Measurements from ENCODE around the gene LRRC32. TPM values are rescaled to one million over a fixed set of nuclear protein-coding genes. Genes with fewer than 3 reads are reported as not detected.
A peak's percentile ranks its signal among the peaks of the same experiment; 100 is the strongest.

The LRRC32 gene
- total RNA-seq, 2 experiments from 2014 or later = 5.5 to 25.3 TPM

DNA sequence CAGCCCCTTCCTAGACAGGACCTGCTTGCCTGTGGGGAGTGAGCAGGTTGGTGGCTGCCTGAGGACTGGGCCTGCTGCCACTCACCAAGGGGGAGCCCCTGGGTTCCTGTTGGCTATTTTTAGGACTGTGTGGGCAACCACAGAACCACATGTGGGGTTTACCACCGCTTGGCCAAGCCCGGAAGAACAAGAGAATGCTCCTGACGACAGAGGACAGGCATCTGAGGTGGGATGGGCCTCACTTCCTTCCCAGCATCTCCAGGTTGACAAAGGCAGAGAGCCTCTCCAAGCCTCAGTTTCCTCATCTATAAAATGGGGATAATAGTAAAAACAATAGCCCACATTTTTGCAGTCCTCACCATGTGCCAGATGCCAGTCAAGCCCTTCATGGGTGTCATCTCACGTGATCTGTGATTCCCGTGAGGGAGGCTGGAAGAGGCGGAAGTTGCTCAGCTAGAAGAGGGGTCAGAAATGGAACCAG, 43.6 kb downstream of the LRRC32 start:
- H3K4me2 ChIP-seq (ENCODE audit: low read length) = peak overlapping the region; percentile 55
- no peaks in the 10 kb centered on the region for H3K36me3 ChIP-seq (ENCODE audit: insufficient read depth, low read length)
- ChIA-PET POLR2A (interaction anchor here (0.6 to 2.9 kb wide), 8 partner anchors 11 to 1150 kb away, joined by 3 to 17 read pairs (median 5); no protein-coding TSS in a partner anchor), CTCF (ENCODE audit: unreplicated experiment) (interaction anchor here (0.6 kb wide), 1 partner anchor 233 kb away, joined by 4 read pairs; no protein-coding TSS in a partner anchor)
- BruUV-seq (replicated peaks) = no TSS peak
- peak overlapping the region; percentile 31 for H3K27ac ChIP-seq (ENCODE audit: low read depth, low read length, poor library complexity, severe bottlenecking)
- peaks cover 9% of the 10 kb centered on the region; the same call in 1 of the 2 replicates for H3K9me3 ChIP-seq (ENCODE audit: low read length)
- no peaks in the 10 kb centered on the region for H3K79me2 ChIP-seq (ENCODE audit: insufficient read depth, low read depth, low read length)
- peaks cover 47% of the 10 kb centered on the region for H3K4me1 ChIP-seq (ENCODE audit: insufficient read depth, low read length, poor library complexity, severe bottlenecking)
- TF ChIP-seq, protein P1, sequence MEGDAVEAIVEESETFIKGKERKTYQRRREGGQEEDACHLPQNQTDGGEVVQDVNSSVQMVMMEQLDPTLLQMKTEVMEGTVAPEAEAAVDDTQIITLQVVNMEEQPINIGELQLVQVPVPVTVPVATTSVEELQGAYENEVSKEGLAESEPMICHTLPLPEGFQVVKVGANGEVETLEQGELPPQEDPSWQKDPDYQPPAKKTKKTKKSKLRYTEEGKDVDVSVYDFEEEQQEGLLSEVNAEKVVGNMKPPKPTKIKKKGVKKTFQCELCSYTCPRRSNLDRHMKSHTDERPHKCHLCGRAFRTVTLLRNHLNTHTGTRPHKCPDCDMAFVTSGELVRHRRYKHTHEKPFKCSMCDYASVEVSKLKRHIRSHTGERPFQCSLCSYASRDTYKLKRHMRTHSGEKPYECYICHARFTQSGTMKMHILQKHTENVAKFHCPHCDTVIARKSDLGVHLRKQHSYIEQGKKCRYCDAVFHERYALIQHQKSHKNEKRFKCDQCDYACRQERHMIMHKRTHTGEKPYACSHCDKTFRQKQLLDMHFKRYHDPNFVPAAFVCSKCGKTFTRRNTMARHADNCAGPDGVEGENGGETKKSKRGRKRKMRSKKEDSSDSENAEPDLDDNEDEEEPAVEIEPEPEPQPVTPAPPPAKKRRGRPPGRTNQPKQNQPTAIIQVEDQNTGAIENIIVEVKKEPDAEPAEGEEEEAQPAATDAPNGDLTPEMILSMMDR (conservative IDR thresholded peaks at IDR 0.05; ENCODE audit: low read length) = no peak
- no peak for TF ChIP-seq EZH2phosphoT487 (IDR thresholded peaks at IDR 0.05; ENCODE audit: borderline replicate concordance, low read depth, low read length)
- H3K4me3 ChIP-seq (ENCODE audit: low read depth, low read length, poor library complexity, severe bottlenecking) = peak overlapping the region; percentile 0
- no peaks in the 10 kb centered on the region for H3K9me2 ChIP-seq (ENCODE audit: insufficient read depth, low read length)
- intact Hi-C loops (cut with micrococcal nuclease; ENCODE audit: unreplicated experiment) = no loop called here
- peak overlapping the region; percentile 93 for H2AFZ ChIP-seq (ENCODE audit: low read length)
- H4K20me1 ChIP-seq (ENCODE audit: insufficient read depth, low read length) = no peaks in the 10 kb centered on the region
- DNase-seq (ENCODE audit: low spot score) = peak; percentile 84

DNA sequence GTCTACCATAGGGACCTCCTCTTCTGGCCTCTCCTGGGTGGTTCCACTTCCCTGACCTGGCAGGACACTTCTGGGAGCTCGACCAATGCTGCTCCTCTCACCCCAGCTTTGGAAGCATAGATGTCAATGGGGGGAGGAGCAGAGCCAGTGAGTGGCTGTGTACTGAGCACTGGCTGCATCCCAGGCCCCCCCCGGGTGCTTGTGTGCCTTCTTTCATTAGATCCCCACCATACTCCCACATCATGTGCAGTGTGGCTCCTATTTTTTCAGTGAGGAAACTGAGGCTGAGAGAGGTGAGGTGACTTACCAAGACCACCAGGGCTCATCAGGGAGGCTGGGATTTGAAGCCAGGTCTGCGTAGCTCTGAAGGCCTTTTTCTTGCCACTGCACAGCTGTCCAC, 44.3 kb downstream of the LRRC32 start:
- ChIA-PET CTCF (ENCODE audit: unreplicated experiment) (no interaction called here), POLR2A (interaction anchor here (0.6 to 2.9 kb wide), 5 partner anchors 12 to 606 kb away, joined by 3 to 17 read pairs (median 5); no protein-coding TSS in a partner anchor)
- BruUV-seq (replicated peaks) = no TSS peak
- TF ChIP-seq EZH2phosphoT487 (IDR thresholded peaks at IDR 0.05; ENCODE audit: borderline replicate concordance, low read depth, low read length) = no peak
- TF ChIP-seq, protein P1 (conservative IDR thresholded peaks at IDR 0.05; ENCODE audit: low read length) = no peak
- H3K9me3 ChIP-seq (ENCODE audit: low read length) = peaks cover 9% of the 10 kb centered on the region; the same call in 1 of the 2 replicates
- H3K27ac ChIP-seq (ENCODE audit: low read depth, low read length, poor library complexity, severe bottlenecking) = no peak overlapping the region
- peak overlapping the region; percentile 55; the same call in 1 of the 2 replicates for H3K4me2 ChIP-seq (ENCODE audit: low read length)
- H3K79me2 ChIP-seq (ENCODE audit: insufficient read depth, low read depth, low read length) = no peaks in the 10 kb centered on the region
- H3K4me1 ChIP-seq (ENCODE audit: insufficient read depth, low read length, poor library complexity, severe bottlenecking) = peaks cover 47% of the 10 kb centered on the region
- DNase-seq (ENCODE audit: low spot score) = no peak
- intact Hi-C loops (cut with micrococcal nuclease; ENCODE audit: unreplicated experiment) = no loop called here
- no peaks in the 10 kb centered on the region for H3K36me3 ChIP-seq (ENCODE audit: insufficient read depth, low read length)
- H2AFZ ChIP-seq (ENCODE audit: low read length) = no peak overlapping the region
- H3K4me3 ChIP-seq (ENCODE audit: low read depth, low read length, poor library complexity, severe bottlenecking) = no peak overlapping the region
- no peaks in the 10 kb centered on the region for H4K20me1 ChIP-seq (ENCODE audit: insufficient read depth, low read length)
- H3K9me2 ChIP-seq (ENCODE audit: insufficient read depth, low read length) = no peaks in the 10 kb centered on the region

DNA sequence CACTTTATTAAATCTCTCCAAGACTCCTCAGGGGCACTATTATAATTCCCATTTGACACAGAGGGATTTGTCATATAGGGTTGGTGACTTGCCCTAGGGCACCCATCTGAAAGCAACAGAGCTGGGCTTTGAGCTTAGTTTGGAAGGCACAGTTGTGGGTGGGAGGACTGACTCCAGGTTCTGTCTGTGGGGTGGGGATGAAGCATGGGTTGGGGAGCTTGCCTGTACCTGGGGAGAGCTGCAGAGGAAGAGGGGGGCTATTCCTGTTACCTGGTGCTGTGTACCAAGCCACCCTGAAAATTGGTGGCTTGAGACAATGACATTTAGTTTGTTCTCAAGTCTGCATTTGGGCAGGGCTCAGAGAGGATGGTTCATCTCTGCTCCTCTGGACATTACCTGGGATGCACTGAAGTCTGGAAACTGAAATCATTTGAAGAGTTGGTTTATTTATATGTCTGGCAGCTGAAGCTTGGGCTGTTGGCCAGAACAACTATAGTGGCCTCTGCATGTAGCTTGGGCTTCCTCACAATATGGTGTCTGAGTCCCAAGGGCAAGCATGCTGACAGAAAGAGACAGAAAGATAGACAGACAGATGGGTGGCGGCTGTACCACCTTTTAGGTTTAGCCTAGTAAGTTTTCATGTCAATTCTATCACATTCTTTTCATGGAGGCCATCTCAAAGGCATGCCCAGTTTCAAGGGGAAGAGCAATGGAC, 44.9 kb downstream of the LRRC32 start:
- ChIA-PET CTCF (ENCODE audit: unreplicated experiment) (no interaction called here), POLR2A (interaction anchor here (2.1 to 2.9 kb wide), 2 partner anchors 12 to 47 kb away, joined by 9 to 17 read pairs; no protein-coding TSS in a partner anchor)
- no TSS peak for BruUV-seq (replicated peaks)
- H3K4me1 ChIP-seq (ENCODE audit: insufficient read depth, low read length, poor library complexity, severe bottlenecking) = peaks cover 46% of the 10 kb centered on the region
- no peak for DNase-seq (ENCODE audit: low spot score)
- H3K36me3 ChIP-seq (ENCODE audit: insufficient read depth, low read length) = no peaks in the 10 kb centered on the region
- no peaks in the 10 kb centered on the region for H3K9me2 ChIP-seq (ENCODE audit: insufficient read depth, low read length)
- intact Hi-C loops (cut with micrococcal nuclease; ENCODE audit: unreplicated experiment) = no loop called here
- H2AFZ ChIP-seq (ENCODE audit: low read length) = no peak overlapping the region
- H3K27ac ChIP-seq (ENCODE audit: low read depth, low read length, poor library complexity, severe bottlenecking) = no peak overlapping the region
- H3K79me2 ChIP-seq (ENCODE audit: insufficient read depth, low read depth, low read length) = no peaks in the 10 kb centered on the region
- TF ChIP-seq, protein P1 (conservative IDR thresholded peaks at IDR 0.05; ENCODE audit: low read length) = no peak
- TF ChIP-seq EZH2phosphoT487 (IDR thresholded peaks at IDR 0.05; ENCODE audit: borderline replicate concordance, low read depth, low read length) = no peak
- no peak overlapping the region for H3K4me2 ChIP-seq (ENCODE audit: low read length)
- H3K9me3 ChIP-seq (ENCODE audit: low read length) = peaks cover 9% of the 10 kb centered on the region; the same call in 1 of the 2 replicates
- no peak overlapping the region for H3K4me3 ChIP-seq (ENCODE audit: low read depth, low read length, poor library complexity, severe bottlenecking)
- no peaks in the 10 kb centered on the region for H4K20me1 ChIP-seq (ENCODE audit: insufficient read depth, low read length)

Data from OCI-LY7 (cell line).